Measurements from ENCODE around the gene VAX1.

Gene VAX1

DNA sequence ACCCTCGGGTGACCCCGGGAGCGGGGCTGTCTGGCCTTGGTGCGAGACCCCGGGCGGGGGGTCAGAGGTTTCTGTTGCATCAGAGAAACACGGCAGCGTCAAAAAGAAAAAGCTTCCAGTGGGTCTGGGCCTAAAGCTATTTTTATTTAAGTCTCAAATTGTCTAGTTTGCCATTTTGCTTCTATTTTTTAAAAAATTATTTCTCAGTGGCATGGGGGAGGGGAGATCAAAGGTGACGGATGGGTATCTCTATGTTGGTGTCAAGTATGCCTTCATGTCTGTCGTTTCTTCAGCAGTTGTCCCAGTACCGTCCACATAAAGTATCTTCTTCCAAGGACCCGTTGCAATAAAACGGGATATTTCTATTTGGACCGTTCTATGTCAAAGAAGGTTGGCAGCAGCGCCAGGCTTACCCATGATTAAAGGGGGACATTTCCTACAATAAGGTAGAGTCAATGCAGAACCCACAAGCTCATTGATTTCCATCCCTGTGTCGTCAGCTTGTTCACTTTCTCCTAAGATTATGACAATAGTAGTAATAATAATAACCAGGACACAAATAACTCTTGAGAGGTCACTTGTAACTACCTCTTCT, 26.0 kb upstream of the VAX1 start:
- no peak for DNase-seq (ENCODE audit: low read depth)

DNA sequence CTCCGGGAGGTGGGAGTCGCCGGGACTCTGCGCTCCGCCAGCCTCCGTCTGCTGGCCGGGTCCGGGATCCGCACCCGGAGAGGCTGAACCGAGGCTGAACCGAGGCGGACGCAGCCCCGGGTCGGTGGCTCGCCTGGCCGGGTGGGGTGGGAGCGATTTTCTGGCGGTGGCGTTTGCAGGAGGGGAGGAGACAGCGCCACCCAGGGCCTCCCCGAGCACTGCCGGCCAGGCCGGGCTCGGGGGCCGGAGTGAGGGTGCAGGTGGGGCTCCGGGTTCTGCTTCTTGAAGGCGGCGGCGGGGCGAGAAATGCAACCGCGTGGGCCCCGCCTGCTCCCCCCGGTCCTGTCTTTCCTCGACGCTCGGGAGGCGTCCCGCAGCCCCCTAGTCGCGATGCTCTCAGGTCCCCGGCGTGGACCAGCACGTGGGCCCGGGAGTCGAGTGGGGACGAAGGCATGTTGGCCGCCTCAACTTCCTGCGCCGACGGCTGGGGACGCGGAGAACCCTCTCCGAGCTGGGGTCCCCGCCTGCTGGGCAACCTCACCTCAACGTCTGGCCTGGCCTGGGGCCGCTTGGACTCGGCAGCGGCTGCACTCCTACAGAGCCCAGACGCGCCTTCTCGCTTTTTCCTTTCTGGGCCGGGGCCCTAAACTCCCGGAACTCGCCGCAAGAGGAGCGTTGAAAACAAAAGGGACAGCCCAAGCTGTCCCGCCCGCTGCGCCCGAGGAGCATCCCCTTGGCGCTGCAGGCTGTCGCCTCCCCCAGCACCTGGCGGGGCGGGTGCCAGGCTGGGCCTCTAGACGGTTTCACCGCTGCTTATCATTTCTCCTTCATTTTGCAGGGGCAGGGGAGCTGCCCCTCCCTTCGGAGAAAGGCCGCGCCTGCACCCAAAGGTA, 25.2 kb upstream of the VAX1 start:
- DNase-seq (ENCODE audit: low read depth): no peak

DNA sequence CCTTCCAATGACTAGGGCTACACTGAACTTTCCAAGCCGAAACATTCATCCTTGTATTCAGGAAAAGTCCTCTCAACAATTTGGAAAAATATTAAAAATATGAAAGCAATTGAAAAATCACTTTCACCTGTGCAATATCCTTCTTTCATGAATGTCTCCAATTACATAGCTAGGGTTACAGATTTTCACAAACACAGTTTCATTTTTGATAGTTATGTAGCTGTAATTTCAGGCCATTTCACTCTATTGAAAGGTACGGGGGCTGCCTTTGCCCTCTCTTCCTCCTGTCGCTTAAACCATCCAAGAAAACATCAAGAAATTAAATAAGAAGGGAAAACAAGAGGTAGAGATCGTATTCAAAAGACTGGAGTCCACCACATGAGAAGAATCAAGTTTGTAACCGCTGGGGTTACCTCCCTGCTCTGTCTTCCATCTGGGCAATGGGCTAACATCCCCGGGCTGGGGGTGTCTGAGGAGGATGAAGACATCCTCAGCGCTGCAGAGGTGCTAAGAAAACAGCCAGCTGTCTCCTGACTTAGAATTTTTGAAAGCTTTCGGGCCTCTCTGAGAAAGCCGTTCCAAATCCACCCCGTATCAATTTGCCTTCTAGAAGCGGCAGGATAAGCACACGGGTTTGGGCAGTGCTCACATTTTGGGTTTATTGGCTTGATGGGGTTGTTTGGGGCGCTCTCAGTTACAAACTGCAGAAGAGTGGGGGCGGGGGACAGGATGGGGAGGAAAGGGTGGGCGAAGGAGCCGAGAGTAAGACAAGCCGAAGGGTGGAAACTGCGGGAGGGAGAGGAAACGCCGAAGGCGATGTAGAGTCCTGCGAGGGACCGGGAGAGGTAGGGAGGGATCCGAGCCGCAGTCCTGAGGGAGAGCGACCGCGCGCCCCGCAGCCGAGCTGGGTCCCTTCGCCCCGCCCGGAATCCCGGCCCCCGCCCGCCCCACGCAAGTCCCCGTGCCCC, 24.3 kb upstream of the VAX1 start:
- no peak for DNase-seq (ENCODE audit: low read depth)

DNA sequence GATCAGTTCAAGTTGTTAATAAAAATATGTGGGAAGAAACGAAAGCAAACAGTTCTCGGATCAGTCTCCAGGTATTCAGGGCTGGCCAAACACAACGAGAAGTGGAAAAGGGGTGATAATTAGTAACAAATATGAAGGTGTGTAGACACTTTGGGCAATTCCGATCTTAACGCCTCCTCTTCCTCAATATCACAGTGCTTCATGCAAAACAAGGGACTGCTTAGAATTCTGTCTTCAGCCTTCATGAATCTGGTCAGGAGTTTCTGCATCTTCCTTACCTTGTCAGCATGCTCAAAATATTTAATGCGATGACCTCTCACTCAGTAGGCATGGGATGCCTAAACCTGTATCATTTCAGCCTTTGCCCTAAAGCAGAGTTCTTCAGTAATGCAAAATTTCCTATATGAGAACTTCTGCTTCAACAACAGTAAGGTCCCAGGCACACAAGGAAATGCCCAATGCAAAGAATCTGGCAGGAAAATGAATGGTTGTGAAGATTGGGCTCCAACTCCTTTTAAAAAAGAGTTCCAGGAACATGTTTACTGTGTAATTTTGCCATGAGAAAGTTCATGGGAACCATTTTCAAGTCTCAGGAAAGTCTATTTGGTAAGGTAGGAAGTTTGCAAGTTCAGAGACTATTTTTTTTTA, 23.4 kb upstream of the VAX1 start:
- DNase-seq (ENCODE audit: low read depth): no peak

DNA sequence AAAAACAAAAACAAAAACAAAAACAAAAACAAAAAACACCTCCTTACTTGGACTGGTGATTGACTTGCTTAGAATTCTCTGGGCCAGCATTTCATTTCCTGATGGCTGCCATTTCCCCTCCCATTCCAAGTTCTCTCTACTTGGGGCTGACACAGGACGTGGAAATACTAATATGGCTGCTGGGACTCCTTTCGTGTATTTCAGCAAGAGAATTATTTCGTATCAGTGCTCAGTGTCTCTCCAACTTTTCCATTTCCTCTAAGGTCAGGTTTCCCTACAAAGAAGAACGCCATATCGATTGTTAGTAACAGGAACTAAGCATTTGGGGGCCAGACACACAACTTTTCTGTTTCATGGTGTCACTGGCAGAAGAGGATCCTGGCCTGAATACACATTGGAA, 22.5 kb upstream of the VAX1 start:
- no peak for DNase-seq (ENCODE audit: low read depth)

DNA sequence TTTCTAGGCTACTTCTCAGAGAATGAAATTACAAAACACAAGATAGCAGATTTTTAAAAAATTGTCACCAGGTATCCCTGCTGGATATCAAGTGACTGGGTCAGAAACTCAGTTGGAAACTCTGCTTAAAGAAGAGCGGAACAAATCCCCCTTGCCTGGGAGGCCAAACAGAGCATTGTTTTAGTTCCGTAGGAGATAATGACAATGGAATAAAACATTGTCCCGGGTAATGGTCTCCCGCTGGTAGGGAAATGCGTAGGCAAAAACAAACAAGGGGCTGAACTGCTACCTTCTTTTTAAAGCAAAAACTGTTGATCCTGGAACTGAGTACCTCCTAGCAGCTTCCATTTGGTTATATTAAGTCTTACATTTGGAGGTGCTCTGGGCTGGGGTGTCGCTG, 21.3 kb upstream of the VAX1 start:
- DNase-seq (ENCODE audit: low read depth): no peak

DNA sequence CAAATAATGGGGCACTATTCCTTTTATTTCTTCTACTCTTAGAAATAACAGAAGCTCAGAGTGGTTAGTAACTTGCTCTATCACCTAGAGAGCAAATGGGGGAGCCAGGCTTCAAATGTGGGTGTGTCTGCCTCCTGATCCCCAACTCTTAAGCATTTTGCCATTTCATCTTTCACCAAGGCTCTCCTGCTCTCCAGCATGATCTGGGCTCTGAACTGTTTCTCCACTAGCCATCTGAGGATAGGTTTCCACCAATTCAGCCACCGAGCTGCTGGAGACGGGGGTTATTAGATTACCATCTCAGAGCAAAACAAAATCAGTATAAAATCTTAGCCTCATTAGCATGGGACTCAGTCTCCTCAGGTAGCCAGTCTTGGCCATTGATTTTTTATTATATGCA, 20.2 kb upstream of the VAX1 start:
- no peak for DNase-seq (ENCODE audit: low read depth)

DNA sequence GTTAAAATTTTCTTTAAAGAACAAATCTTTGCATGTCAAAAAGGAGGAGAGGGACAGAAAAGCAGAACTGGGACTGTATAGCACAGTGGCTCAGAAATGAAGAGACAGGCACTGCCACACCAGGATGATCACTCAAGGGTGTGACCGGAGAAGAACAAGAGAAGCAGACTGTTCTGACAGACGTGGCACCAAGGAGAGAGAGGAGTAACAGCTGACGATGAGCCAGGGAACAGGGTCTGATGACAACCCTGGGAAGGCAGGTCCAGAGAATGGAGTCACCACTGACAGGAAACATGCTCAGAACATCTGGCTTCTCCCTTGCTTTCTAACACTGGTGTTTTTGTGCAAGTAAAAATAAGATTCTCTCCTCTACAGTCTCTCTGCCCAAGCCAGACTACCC, 14.6 kb upstream of the VAX1 start:
- no peak for DNase-seq (ENCODE audit: low read depth)

DNA sequence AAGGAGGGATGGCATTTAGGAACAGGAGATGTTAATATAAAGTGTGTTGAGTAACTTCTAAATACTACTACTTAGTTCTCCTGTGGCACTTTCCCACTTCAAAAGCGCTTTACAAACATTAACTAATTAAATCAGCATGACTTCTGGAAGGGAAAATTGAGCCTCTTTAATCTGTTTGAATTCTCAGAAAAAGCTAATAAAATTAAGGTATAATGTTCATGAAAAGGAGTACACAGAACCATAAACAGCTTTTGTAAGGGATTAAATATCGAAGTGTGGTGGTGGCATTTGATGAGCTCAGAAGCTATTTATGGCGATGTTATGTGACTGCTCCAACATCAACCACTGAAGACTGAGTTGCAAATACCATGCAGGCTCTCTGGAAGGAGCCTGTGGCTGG, 10.2 kb upstream of the VAX1 start:
- DNase-seq (ENCODE audit: low read depth): no peak

DNA sequence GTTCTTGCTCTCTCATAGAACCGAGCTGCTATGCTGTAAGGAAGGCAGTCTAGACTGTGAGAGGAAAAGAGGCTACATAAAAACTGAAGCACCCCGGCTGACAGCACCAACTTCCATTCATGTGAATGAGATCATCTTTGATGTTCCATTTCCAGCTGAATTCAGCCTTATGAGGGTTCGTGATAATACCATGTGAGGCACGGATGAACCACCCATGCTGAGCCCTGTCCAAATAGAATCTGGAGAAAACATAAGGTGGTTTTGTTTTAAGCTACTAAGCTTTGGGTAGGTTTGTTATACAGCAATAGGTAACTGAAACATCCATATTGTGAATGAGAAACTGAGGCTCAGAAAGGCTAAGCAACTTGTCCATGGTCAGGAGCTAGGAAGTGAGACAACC, 6.9 kb upstream of the VAX1 start:
- no peak for DNase-seq (ENCODE audit: low read depth)

DNA sequence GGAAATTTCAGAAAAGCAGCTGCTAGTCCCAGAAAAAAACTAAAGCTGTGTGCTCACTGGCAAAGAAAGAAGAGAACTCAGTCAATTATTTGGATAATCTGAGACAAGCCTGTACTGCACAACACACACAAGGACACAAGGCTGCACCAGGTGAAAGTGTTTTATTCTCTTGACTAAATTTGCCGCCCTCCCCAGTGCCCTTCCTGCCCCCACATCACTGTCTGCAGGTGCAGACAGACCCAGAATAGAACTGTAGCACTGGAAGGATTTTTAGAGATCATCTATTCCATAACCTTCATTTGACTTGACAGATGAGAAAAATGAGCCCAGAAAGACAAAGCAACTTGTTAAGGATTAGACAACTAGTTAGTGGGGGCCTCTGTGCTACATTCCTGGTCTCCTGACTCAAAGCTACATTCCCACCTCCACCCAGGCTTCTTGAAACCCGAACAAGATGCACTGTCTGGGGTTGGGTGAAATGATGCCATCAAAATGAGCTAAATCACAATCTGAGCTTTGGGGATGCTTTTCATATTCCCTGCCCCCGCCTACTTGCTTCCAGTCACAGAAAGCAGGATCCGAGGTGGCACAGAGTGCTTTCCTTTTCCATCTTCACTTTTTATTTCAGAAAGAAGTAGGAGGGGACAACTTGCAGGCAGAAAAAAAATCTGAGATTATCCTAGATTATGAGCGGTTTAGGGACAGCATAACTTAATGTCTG, 5.2 kb upstream of the VAX1 start:
- no peak for DNase-seq (ENCODE audit: low read depth)

DNA sequence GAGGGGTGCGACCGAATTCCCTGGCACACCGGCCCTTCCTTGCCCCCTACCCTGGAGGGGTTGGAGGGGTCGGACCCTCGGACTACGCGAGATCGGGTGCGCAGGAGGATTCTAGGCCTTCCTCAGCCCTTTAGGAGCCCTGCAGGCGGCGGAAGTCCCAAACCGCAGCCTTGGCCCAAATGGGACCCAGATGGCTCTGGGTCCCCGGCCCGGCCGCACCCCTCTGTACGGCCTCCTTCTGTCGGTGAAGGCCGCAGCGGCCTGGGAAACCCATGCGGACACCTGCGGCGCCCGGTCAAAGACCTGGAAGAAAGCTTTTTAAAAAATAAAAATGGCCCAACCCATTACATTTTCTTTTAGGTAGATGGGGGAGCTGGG, 2.4 kb upstream of the VAX1 start:
- DNase-seq (ENCODE audit: low read depth): no peak

DNA sequence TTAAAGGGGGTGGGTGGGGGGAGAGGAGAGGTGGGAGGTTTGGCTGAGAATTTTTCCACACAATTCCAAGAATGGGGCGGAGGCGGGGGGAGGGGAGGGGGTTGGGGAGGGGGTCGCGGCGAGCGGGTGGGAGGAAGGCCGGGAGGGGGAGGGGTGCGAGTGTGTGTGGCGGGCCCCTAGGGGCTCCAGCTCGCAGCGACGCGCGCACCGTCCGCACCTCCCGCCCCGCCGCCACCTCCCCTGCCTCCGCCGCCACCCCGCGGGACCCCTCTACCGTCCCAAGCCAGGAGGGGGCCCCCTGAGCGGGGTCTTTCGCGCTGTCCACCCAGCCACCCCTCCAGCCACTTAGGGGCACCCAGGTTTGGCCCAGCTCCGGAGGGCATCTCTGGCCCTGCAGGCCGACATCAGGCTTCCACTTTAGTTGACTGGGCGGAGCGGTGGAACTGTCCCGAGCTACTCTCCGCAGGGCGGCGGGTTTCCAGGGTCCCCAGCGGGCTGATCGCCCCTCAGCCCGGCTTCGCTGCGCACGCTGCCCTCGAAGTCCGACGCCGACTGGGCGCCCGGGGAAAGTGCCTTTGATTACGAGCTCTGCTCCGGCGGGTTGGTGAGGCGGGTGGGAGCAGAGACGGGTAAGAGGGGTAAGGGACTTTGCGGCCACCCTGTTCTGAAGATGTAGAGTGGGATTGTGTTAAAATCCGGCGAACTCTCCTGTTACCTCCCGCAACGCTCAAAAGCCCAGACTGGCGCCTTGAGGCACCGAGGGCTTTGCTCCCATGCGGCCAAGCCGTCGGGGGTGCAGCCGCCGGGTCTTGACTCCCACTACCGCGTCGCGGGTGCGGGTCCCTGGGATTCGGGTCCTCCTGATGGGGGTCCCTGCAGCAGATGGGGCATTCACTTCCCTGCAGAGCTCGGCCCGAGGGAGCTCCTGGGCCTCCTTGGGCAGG, 1.8 kb upstream of the VAX1 start:
- no peak for DNase-seq (ENCODE audit: low read depth)

DNA sequence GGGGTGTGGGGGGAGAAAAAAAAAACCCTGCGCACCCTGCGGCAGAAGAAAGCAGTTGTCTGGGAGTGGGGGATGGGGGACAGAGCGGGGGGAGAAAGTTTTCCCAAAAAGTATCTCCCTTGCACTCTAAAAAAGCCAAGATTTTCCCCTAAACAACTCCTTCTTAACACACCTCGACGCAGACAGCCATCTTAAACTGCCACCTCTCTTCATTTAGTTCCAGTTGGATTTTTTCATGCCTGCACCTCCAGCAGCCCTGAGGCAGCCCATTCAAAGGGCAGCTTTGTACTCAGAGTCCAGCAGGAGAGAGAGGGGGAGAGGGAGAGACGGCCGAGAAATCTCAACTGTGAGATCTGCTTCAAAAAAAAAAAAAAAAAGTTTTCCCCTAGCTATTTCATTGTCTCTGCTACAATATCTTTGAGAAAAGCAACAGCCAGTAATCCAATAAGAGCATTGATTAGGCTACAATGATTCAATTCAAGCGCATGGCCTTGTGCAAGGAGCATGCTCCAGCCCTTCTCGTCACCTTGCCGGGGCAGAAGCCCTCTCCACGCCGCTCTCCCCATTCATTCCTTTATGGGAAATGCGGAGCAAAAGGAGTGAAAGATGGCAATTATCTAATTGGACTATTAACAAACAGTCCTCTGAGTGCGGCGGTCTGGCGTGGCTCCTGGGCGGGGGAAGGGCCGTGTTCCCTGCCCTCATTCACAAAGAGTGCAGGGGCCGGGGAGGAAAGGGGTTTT, 939 bp upstream of the VAX1 start:
- no peak for DNase-seq (ENCODE audit: low read depth)

DNA sequence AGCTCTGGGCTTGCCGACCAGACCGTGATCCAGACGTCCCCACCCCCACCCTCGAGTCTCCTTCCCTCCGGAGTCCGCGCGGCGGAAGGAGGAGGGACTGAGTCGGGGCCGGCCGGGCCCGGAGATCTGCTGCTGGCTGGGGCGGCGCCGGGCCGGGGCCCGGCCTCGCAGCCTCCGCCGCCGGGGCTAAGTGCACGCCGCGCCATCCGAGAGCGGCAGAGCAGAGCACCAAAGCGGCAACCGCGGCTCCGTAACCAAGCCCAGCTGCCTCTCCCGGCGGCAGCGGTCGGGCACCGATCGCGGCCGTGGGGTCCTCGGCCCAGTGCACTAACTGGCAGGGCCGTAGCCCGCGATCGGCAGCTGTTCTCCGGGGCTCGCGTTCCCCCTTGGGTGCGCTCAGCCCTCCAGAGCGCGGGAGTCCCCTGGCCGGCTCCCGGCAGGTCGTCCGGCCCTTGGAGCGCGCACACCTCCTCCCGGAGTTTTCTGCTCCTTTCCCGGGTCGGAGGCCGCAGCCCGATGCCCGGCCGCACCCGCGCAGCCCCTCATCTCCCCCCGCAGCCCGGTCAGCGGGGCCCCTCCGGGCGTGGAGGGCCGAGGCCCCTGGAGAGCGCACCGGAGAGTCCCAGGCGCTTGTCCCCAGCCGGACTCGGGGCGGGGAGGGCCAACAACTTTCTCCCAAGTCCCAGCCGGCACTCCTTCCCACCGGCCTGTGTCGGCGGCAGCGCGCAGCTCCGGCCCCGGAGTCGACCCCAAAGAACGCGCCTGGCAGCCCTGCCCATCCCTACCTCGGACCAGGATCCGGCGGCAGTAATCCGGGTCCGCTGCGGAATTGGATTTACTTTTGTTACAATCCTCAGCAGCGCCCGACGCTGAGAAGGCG, 799 bp downstream of the VAX1 start:
- peak; percentile 69 for DNase-seq (ENCODE audit: low read depth)

DNA sequence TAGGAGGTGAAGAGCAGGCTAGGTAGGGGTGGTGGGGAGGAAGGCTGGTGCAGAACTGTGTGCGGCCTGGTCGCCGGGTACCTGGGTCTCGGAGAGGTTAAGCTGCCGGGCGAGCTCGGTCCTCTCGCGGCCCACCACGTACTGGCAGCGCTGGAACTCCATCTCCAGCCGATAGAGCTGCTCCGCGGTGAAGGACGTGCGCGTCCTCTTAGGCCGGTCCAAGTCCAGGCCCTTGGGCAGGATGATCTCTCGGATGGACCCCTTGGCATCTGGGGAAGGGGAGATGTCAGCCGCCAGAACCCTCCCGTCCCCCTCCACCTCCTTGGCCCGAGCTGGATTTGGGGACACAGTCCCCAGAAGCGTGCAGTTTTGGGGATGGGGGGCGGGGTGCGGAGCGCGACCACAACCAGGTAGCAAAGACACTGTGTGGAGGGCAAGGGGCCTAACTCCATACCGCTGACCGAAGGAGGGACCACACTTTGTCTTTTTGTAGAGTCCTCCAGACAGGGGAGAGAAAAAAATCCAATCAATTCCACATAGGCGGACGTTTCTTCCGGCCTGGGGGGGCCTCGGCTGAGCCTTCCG, 1.6 kb downstream of the VAX1 start:
- no peak for DNase-seq (ENCODE audit: low read depth)

DNA sequence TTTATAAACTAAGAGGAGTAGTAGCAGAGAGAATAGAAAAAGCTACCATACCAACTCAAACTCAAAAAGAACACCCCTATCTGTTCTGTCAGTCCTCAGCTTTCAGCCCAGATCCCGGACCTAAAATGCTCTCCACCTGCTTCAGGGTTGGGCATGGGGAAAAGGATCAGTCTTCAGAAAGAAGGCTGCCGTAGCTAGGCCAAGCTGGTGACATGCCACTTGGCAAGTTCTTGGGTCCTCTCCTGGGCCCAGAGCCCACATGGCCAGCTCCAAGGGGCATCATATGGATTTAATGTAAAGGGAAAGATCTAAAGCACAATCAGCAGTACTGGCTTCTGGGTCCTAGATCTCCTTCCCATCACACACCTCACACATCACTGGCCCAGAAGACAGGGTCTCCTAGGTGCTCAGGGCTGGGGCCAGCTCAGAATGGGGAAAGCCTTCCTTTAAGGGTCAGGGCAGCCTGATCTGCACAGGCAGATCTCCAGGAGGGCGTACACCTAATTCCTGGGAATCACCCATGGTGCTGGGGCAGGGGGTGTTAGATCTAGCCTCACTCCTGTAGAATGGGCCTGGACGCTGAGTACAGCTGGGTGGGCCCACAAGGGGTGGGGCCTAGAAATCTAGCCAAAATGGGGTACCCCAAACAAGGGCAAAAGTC, 2.5 kb downstream of the VAX1 start:
- no peak for DNase-seq (ENCODE audit: low read depth)

DNA sequence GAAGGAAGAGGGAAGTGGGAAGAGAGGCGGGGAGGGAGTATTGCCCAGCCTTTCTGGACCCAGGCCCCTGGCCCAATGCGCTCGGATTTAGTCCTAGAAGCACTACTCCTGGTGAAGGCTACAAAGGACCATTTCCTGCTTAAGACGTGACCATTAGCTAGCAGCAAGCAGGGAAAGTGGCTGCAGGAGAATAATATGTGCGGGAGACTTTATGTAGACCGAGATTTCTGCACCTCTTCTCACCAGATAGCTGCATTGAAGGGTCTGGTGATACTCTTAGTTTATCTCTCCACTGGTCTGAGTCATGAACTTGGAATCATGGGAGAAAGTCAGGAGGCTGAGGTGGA, 3.1 kb downstream of the VAX1 start:
- no peak for DNase-seq (ENCODE audit: low read depth)

Measured in EH (cell line).